Duodenal mucosa (tissue), 2 donors: Measurements from ENCODE around the gene PTER.

Experiments used
- H3K27ac ChIP-seq: one replicate; pipeline ENCODE4 v1.7.0; 2013; ENCODE audit warnings: low read depth, low read length
- H3K27me3 ChIP-seq, 2 donors: one replicate each; pipeline ENCODE4 v1.7.0; 2013; ENCODE audit warnings: low read length in 2 of 2, control low read depth in 1 of 2; ENCODE audit not compliant: insufficient read depth in 2 of 2, control insufficient read depth in 1 of 2
- H3K36me3 ChIP-seq, 2 donors: one replicate each; pipeline ENCODE4 v1.7.0; 2013; ENCODE audit warnings: low read length in 2 of 2, control low read depth in 1 of 2; ENCODE audit not compliant: insufficient read depth in 2 of 2, control insufficient read depth in 1 of 2
- H3K4me1 ChIP-seq, 2 donors: one replicate each; pipeline ENCODE4 v1.7.0; 2013; ENCODE audit warnings: low read length in 2 of 2, control low read depth in 1 of 2; ENCODE audit not compliant: insufficient read depth in 2 of 2, control insufficient read depth in 1 of 2
- H3K4me3 ChIP-seq, 2 donors: one replicate each; pipeline ENCODE4 v1.7.0; 2013; ENCODE audit warnings: low read length in 2 of 2, low read depth in 1 of 2
- H3K9ac ChIP-seq, 2 donors: one replicate each; pipeline ENCODE4 v1.7.0; 2013; ENCODE audit warnings: low read length in 2 of 2, low read depth in 1 of 2
- H3K9me3 ChIP-seq, 2 donors: one replicate each; pipeline ENCODE4 v1.7.0; 2013; ENCODE audit warnings: low read length in 2 of 2, control low read depth in 1 of 2; ENCODE audit not compliant: control insufficient read depth in 1 of 2

The PTER gene

DNA sequence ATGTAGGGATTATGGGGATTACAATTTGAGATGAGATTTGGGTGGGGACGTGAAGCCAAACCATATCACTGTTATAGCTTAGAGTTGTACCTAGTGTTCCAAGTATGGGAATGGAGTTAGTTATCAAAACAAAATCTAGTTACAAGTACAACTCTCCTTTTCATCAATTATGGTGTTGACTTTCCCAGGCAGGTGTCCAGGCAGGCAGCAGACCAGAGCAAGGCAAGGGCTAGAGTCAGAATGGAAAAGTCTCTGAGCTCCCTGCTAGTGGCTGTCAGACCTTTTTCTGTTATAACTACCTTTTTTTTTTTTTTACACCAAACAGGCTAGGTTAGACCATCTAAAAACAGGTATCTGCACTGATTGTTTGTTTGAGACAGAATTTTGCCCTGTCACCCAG, 29.2 kb downstream of the PTER start:
- Histone ChIP-seq H3K9me3 (no peaks in the 10 kb centered on the region), H3K4me1 (no peaks in the 10 kb centered on the region), H3K27me3 (no peaks in the 10 kb centered on the region), H3K9ac (no peak overlapping the region), H3K27ac (no peak overlapping the region), H3K4me3 (no peak overlapping the region), H3K36me3 (peaks cover 0 to 6% of the 10 kb centered on the region in 2 donors)

DNA sequence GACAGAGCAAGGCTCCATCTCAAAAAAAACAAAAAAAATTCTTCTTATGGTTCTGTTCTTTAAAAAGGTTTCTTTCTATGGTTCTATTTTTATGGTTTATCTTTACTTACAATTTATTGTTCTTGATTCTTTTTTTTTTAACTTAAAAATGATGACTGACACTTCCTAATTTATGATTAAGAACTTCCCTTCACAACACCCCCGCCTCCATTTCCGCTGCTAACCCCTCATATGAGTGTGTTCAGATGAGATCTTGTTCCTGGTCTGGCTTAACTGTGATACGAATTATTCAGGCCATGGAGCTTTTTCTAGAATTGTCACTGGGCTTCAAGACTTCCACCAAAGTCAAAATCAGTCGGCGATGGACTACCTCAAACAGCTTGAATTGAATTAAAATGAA, 33.9 kb downstream of the PTER start:
- Histone ChIP-seq H3K36me3 (peaks cover 0 to 3% of the 10 kb centered on the region in 2 donors), H3K9ac (no peak overlapping the region), H3K4me1 (no peaks in the 10 kb centered on the region), H3K4me3 (no peak overlapping the region), H3K9me3 (no peaks in the 10 kb centered on the region), H3K27ac (no peak overlapping the region), H3K27me3 (no peaks in the 10 kb centered on the region)

DNA sequence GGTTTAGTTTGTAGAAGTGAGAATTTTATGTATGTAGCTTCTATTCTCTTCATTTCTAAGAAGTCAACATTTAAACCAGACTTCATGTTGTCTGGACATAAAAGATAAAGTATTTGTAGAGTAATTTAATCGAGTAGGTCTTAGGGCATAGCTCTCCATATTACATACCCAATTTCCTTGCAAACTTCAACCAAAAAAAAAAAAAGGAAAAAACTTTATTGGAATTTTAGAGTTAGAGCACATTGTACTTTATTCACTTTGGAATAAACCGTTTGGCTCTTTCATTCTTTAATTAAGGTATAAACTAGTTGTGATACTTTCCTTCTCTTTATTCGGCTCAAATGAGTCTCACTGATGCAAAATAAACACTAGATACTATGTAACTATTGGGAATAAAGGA, 36.0 kb downstream of the PTER start:
- Histone ChIP-seq H3K9me3 (no peaks in the 10 kb centered on the region), H3K27ac (no peak overlapping the region), H3K36me3 (peaks cover 0 to 3% of the 10 kb centered on the region in 2 donors), H3K27me3 (no peaks in the 10 kb centered on the region), H3K9ac (no peak overlapping the region), H3K4me3 (no peak overlapping the region), H3K4me1 (no peaks in the 10 kb centered on the region)

DNA sequence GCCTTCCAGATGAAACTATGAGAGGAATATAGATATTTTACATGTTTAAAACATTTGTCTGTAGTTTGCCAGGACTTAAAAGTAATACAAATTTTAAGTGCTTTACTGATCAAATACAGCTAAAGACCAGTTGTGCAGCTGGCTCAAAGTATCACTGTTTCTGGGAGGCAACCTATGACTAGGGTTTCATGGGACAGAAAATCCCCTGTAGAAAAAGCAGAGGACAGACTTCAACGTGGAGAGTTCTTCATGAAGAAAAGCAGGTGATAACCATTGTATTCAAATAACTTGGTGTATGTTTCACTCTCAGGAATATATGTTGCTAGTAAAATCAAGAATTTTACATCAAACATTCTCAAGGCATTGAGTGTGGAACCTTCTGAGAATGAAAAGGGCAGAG, 40.9 kb downstream of the PTER start:
- Histone ChIP-seq H3K36me3 (no peaks in the 10 kb centered on the region), H3K27ac (no peak overlapping the region), H3K4me3 (no peak overlapping the region), H3K27me3 (no peaks in the 10 kb centered on the region), H3K9ac (no peak overlapping the region), H3K9me3 (no peaks in the 10 kb centered on the region), H3K4me1 (no peaks in the 10 kb centered on the region)

- Histone ChIP-seq H3K36me3 (no peaks in the 10 kb centered on the region), H3K4me1 (no peaks in the 10 kb centered on the region), H3K27me3 (no peaks in the 10 kb centered on the region), H3K9ac (no peak overlapping the region), H3K27ac (no peak overlapping the region), H3K4me3 (no peak overlapping the region), H3K9me3 (no peaks in the 10 kb centered on the region)
Measured at GRCh38 chr10:16478801-16479200, 42.0 kb downstream of the PTER start.

- Histone ChIP-seq H3K36me3 (peaks cover under 1 to 5% of the 10 kb centered on the region in 2 donors), H3K27me3 (no peaks in the 10 kb centered on the region), H3K27ac (no peak overlapping the region), H3K9ac (no peak overlapping the region), H3K9me3 (no peaks in the 10 kb centered on the region), H3K4me1 (no peaks in the 10 kb centered on the region), H3K4me3 (no peak overlapping the region)
Measured at GRCh38 chr10:16481052-16481728, 44.4 kb downstream of the PTER start.

- Histone ChIP-seq H3K9me3 (no peaks in the 10 kb centered on the region), H3K27ac (no peak overlapping the region), H3K27me3 (no peaks in the 10 kb centered on the region), H3K36me3 (peaks cover 10 to 16% of the 10 kb centered on the region in 2 donors), H3K4me3 (no peak overlapping the region), H3K9ac (no peak overlapping the region), H3K4me1 (no peaks in the 10 kb centered on the region)
Measured at GRCh38 chr10:16483241-16483917, 46.6 kb downstream of the PTER start.

- no peak overlapping the region for H3K27ac ChIP-seq
- H3K27me3 ChIP-seq = no peaks in the 10 kb centered on the region
Measured at GRCh38 chr10:16490511-16490910, 53.7 kb downstream of the PTER start.

GRCh38 chr10:16491933-16492332, 55.1 kb downstream of the PTER start:
- no peaks in the 10 kb centered on the region for H3K4me1 ChIP-seq
- no peaks in the 10 kb centered on the region for H3K9me3 ChIP-seq
- peaks cover 16% of the 10 kb centered on the region in 2 donors for H3K36me3 ChIP-seq
- no peak overlapping the region for H3K4me3 ChIP-seq
- H3K27ac ChIP-seq = no peak overlapping the region
- no peak overlapping the region for H3K9ac ChIP-seq
- no peaks in the 10 kb centered on the region for H3K27me3 ChIP-seq

More at GRCh38 chr10:16490511-16490910, 53.7 kb downstream of the PTER start:
- Histone ChIP-seq H3K4me3 (no peak overlapping the region), H3K9ac (no peak overlapping the region), H3K9me3 (no peaks in the 10 kb centered on the region), H3K36me3 (peaks cover 22% of the 10 kb centered on the region in 2 donors), H3K4me1 (no peaks in the 10 kb centered on the region)

DNA sequence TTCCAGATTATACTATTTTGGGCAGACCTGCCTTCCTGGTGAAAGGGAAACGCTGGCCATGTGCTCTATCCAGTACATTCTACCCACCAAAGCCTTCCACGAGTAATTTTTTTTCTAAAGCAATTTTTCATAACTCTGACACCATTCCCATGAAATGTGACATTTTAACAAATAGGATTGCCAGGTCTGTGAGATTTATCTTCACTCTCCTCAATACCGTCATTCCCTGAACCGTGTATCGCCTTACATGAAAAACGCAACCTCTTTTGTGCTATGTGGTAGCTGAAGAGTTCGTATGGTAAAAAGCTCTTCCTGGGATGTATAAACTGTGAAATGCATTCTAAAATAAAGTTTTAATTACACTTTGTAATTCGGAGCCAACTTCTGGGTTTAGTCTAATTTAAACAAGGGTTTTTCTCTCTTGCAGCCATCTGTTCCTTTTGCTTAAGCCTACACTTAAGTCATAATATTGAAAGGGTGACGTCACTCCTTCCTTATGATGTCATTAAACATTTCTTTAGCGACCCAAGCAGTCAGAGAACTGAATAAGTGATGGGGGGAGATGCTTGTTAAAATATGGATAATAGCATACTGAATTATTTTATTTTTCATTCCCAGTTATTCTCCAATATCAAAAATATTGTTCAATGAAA, 57.2 kb downstream of the PTER start:
- H3K4me3 ChIP-seq = no peak overlapping the region
- H3K9me3 ChIP-seq = no peaks in the 10 kb centered on the region
- no peaks in the 10 kb centered on the region for H3K27me3 ChIP-seq
- no peak overlapping the region for H3K9ac ChIP-seq
- no peaks in the 10 kb centered on the region for H3K4me1 ChIP-seq
- H3K27ac ChIP-seq = no peak overlapping the region
- H3K36me3 ChIP-seq = peaks cover 13 to 15% of the 10 kb centered on the region in 2 donors
